Rectal smooth muscle tissue (tissue), 1 donor: ENCODE data around the gene OCIAD1.
"Not testable (repeated sequence)": the region's sequence is repeated elsewhere in the genome, so short reads cannot be mapped to it uniquely, and the experiment has no call there.

ENCODE experiments used
- H3K27ac ChIP-seq: one replicate; pipeline ENCODE4 v1.7.0; 2013; ENCODE audit warnings: low read depth, low read length, inconsistent platforms
- H3K27me3 ChIP-seq: one replicate; pipeline ENCODE4 v1.7.0; 2013; ENCODE audit warnings: low read length; ENCODE audit not compliant: control insufficient read depth, insufficient read depth
- H3K36me3 ChIP-seq: one replicate; pipeline ENCODE4 v1.7.0; 2013; ENCODE audit warnings: low read length; ENCODE audit not compliant: control insufficient read depth, insufficient read depth
- H3K4me1 ChIP-seq: one replicate; pipeline ENCODE4 v1.7.0; 2013; ENCODE audit warnings: low read length; ENCODE audit not compliant: control insufficient read depth, insufficient read depth
- H3K4me3 ChIP-seq: one replicate; pipeline ENCODE4 v1.7.0; 2013; ENCODE audit warnings: low read length
- H3K9ac ChIP-seq: one replicate; pipeline ENCODE4 v1.7.0; 2013; ENCODE audit warnings: low read length

The OCIAD1 gene

GRCh38 chr4:48798117-48798516, 32.8 kb upstream of the OCIAD1 start:
- Histone ChIP-seq H3K4me1 (no peaks in the 10 kb centered on the region), H3K4me3 (no peak overlapping the region), H3K9ac (no peak overlapping the region), H3K36me3 (no peaks in the 10 kb centered on the region), H3K27me3 (no peaks in the 10 kb centered on the region), H3K27ac (no peak overlapping the region)

DNA sequence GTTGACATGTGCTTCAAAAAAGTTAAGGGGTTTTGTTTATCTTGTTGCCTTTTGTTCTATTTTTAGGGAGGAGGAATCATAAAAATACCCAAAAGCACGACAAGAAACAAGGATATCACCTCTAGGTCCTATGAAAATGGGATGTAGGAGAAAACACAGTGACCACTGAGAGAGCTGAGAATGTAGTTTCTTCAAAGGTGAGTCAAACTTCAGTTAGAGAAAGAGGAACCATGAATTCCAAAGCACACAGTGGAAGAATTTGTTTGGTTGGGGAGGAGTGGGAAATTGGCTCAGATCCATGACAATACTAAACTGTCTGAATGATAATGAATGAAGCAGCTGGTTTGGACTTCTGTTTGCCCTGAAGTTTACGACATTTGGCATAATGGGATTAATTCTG, 31.7 kb upstream of the OCIAD1 start:
- H3K27ac ChIP-seq = no peak overlapping the region
- no peaks in the 10 kb centered on the region for H3K4me1 ChIP-seq
- H3K4me3 ChIP-seq = no peak overlapping the region
- no peaks in the 10 kb centered on the region for H3K27me3 ChIP-seq
- H3K9ac ChIP-seq = no peak overlapping the region
- no peaks in the 10 kb centered on the region for H3K36me3 ChIP-seq

DNA sequence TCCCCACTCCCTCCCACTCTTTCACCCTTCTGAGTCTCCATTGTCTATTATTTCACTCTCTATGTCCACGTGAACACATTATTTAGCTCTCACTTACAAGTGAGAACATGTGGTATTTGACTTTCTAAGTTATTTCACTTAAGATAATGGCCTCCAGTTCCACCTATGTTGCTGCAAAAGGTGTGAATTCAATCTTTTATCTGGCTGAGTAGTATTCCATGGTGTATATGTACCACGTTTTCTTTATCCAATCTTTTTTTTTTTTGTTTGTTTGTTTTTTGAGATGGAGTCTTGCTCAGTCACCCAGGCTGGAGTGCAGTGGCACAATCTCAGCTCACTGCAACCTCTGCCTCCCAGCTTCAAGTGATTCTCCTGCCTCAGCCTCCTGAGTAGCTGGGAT, 30.7 kb upstream of the OCIAD1 start:
- not testable (repeated sequence) for H3K9ac ChIP-seq, H3K27ac ChIP-seq, H3K27me3 ChIP-seq, H3K36me3 ChIP-seq, H3K4me1 ChIP-seq, H3K4me3 ChIP-seq

DNA sequence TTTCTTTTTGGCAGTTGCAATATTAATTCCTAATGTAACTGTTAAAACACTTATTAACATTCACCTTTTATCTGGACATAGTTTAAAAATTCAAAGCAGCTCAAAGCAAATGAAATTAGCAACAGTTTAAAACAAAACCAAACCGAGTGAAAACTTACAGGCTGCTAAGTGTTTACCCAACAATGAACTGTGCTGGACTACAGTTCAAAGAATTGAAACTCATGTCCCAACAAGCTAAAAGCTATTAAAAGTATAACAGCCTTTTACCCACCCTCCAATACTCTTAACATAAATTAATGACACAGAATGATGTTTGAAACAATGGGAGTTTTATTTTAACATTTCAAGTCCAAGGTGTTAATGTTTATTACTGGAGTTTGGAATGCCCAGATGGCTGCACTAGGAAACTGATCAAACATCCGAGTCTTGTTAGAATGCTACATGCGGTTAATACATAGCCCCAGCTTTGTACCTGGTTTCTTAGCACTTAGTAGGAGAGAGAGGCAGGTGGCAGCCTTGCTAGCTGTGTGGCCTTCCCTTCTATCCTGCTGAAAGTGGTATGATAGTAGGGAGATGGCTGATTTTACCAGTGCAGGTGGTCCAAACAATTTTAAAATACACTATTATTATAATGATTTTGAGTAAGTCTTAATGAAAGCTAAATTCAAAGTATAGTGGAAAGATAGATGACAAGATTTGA, 29.7 kb upstream of the OCIAD1 start:
- Histone ChIP-seq H3K4me3 (no peak overlapping the region), H3K4me1 (no peaks in the 10 kb centered on the region), H3K27me3 (no peaks in the 10 kb centered on the region), H3K36me3 (no peaks in the 10 kb centered on the region), H3K27ac (no peak overlapping the region), H3K9ac (no peak overlapping the region)

GRCh38 chr4:48804584-48805301, 26.1 kb upstream of the OCIAD1 start:
- Histone ChIP-seq H3K4me3 (no peak overlapping the region), H3K9ac (no peak overlapping the region)

GRCh38 chr4:48812866-48813265, 18.0 kb upstream of the OCIAD1 start:
- H3K4me1 ChIP-seq = no peaks in the 10 kb centered on the region
- no peaks in the 10 kb centered on the region for H3K36me3 ChIP-seq
- H3K9ac ChIP-seq = no peak overlapping the region
- no peak overlapping the region for H3K27ac ChIP-seq
- no peaks in the 10 kb centered on the region for H3K27me3 ChIP-seq
- H3K4me3 ChIP-seq = no peak overlapping the region

More at GRCh38 chr4:48804584-48805301, 26.1 kb upstream of the OCIAD1 start:
- H3K4me1 ChIP-seq = no peaks in the 10 kb centered on the region
- H3K27me3 ChIP-seq = no peaks in the 10 kb centered on the region
- no peak overlapping the region for H3K27ac ChIP-seq
- no peaks in the 10 kb centered on the region for H3K36me3 ChIP-seq

DNA sequence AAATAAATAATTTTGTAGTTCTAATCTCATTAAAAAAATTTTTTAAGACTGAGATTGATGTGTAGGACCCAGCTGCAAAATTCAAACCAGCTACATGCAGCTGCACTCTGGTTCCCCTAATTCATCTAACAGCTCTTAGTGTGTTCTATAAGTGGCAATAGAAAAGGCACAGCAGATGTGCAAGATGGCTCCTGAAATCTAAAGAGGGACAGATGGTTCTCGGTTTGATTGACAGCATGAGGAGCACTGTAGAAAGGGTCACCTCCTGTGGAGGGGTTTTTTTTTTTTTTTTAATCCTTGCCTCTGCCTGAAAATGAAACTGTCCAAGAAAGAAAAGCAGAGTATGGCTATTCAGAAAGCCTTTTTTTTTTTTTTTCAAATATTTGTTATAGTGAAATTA, 16.9 kb upstream of the OCIAD1 start:
- no peaks in the 10 kb centered on the region for H3K27me3 ChIP-seq

GRCh38 chr4:48815483-48815882, 15.4 kb upstream of the OCIAD1 start:
- H3K27ac ChIP-seq = no peak overlapping the region
- no peaks in the 10 kb centered on the region for H3K4me1 ChIP-seq
- H3K4me3 ChIP-seq = no peak overlapping the region
- no peaks in the 10 kb centered on the region for H3K27me3 ChIP-seq
- H3K36me3 ChIP-seq = no peaks in the 10 kb centered on the region
- H3K9ac ChIP-seq = no peak overlapping the region

More for the DNA sequence above, 16.9 kb upstream of the OCIAD1 start:
- Histone ChIP-seq H3K4me1 (no peaks in the 10 kb centered on the region), H3K27ac (no peak overlapping the region), H3K4me3 (no peak overlapping the region), H3K36me3 (no peaks in the 10 kb centered on the region), H3K9ac (no peak overlapping the region)

DNA sequence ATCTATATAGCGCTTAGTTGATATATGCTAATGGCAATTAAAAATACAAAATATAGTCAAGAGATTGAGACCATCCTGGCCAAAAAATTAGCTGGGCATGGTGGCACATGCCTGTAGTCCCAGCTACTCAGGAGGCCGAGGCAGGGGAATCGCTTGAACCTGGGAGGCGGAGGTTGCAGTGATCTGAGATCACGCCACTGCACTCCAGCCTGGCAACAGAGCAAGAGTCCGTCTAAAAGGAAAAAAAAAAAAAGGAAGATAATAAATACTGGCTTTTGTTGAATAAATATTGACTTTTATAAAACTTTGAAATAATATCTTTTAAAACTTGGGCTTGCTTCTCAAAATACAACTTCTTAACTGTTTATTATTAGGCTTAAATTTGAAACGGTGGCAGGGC, 14.6 kb upstream of the OCIAD1 start:
- H3K9ac ChIP-seq, H3K36me3 ChIP-seq, H3K4me3 ChIP-seq, H3K27ac ChIP-seq, H3K27me3 ChIP-seq, H3K4me1 ChIP-seq: not testable (repeated sequence)

DNA sequence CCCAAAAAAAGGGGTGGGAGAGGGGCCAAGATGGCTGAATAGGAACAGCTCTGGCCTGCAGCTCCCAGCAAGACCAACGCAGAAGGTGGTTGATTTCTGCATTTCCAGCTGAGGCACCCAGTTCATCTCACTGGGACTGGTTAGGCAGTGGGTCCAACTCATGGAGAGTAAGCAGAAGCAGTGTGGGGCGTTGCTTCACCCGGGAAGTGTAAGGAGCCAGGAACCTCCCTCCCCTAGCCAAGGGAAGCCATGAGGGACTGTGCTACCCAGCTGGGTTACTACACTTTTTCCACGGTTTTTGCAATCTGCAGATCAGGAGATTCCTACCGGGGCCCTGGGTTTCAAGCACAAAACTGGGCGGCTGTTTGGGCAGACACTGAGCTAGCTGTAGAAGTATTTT, 13.9 kb upstream of the OCIAD1 start:
- H3K27me3 ChIP-seq = no peaks in the 10 kb centered on the region
- no peaks in the 10 kb centered on the region for H3K4me1 ChIP-seq
- H3K4me3 ChIP-seq = no peak overlapping the region
- H3K9ac ChIP-seq = no peak overlapping the region
- H3K27ac ChIP-seq = no peak overlapping the region
- H3K36me3 ChIP-seq = no peaks in the 10 kb centered on the region

DNA sequence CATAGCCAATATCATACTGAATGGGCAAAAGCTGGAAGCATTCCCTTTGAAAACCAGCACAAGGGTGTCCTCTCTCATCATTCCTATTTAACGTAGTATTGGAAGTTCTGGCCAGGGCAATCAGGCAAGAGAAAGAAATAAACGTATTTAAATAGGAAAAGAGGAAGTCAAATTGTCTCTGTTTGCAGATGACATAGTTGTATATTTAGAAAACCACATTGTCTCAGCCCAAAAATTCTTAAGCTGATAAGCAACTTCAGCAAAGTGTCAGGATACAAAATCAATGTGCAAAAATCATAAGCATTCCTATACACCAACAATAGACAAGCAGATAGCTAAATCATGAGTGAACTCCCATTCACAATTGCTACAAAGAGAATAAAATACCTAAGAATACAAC, 9.5 kb upstream of the OCIAD1 start:
- not testable (repeated sequence) for H3K27me3 ChIP-seq, H3K4me3 ChIP-seq, H3K27ac ChIP-seq, H3K36me3 ChIP-seq, H3K4me1 ChIP-seq, H3K9ac ChIP-seq

- Histone ChIP-seq H3K27me3 (no peaks in the 10 kb centered on the region), H3K4me1 (peaks cover 12% of the 10 kb centered on the region), H3K27ac (no peak overlapping the region), H3K9ac (no peak overlapping the region), H3K36me3 (no peaks in the 10 kb centered on the region), H3K4me3 (no peak overlapping the region)
Measured at GRCh38 chr4:48827622-48828021, 3.3 kb upstream of the OCIAD1 start.

DNA sequence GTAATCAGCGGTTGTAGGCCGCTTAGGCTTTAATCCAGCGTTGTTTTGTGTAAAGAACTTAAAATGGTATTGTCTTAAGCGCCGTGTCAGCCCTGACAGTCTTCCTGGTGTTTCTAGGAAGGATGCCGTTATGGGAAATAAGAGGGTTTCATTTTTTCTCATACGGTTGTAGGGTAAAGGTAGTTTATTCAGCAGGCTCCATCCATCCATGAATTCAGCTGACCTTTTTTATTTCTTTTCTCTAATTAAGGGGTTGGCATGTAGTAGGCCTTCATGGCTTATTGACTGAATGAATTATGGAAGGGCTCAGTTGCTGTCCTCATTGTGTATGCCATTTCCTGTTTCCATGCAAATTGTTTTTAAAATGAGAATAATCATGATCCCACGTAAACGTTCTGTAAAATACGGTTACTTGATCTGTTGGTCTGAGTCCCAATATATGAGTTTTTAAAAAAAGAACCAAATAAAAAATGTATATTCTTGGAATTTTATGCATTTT, 693 bp downstream of the OCIAD1 start:
- no peaks in the 10 kb centered on the region for H3K27me3 ChIP-seq
- H3K9ac ChIP-seq = peak overlapping the region; percentile 96
- peak overlapping the region; percentile 98 for H3K27ac ChIP-seq
- H3K4me1 ChIP-seq = peaks cover 14% of the 10 kb centered on the region
- H3K36me3 ChIP-seq = peaks cover 6% of the 10 kb centered on the region
- peak overlapping the region; percentile 99 for H3K4me3 ChIP-seq
